SK-N-MC (cell line): Measurements from ENCODE around the gene TMPRSS6.

Experiments
- DNase-seq: peaks from one replicate; pipeline ENCODE4 v3.0.0-alpha.2; 2011; ENCODE audit warnings: low read depth, low spot score
- H3K27ac ChIP-seq: fragments of 200-600 bp; sonication (generic); 2 replicates; pipeline ENCODE4 v1.5.1; 2016; ENCODE audit warnings: mixed run types
- H3K36me3 ChIP-seq: fragments of 200-600 bp; sonication (generic); 2 replicates; pipeline ENCODE4 v1.6.1; 2017; ENCODE audit warnings: antibody characterized with exemption, low read length, mixed read lengths; ENCODE audit not compliant: insufficient read depth
- H3K4me3 ChIP-seq: fragments of 200-600 bp; sonication (generic); 2 replicates; pipeline ENCODE4 v1.5.1; 2016
- H3K9ac ChIP-seq: fragments of 200-600 bp; sonication (generic); 2 replicates; pipeline ENCODE4 v1.8.0; 2017; ENCODE audit warnings: mixed run types, mixed read lengths; ENCODE audit not compliant: insufficient read length
- H3K9me3 ChIP-seq: fragments of 200-600 bp; sonication (generic); 2 replicates; pipeline ENCODE4 v1.6.1; 2017; ENCODE audit warnings: low read depth, mild to moderate bottlenecking, antibody characterized with exemption, low read length, moderate library complexity, mixed read lengths
- EZH2 ChIP-seq: fragments of 200-600 bp; sonication (generic); IDR thresholded peaks from one replicate; pipeline ENCODE4 v1.6.1; 2017; ENCODE audit warnings: antibody characterized with exemption
- FOXP2 ChIP-seq: optimal IDR thresholded peaks from 2 replicates; pipeline ENCODE3; 2011; ENCODE audit warnings: mild to moderate bottlenecking, moderate library complexity; ENCODE audit not compliant: insufficient read depth; ENCODE audit errors: extremely low read length, control extremely low read depth
- POLR2AphosphoS5 ChIP-seq: IDR thresholded peaks from 2 replicates; pipeline ENCODE4 v1.6.1; 2012; ENCODE audit warnings: mild to moderate bottlenecking, low read depth, low read length, borderline replicate concordance

The TMPRSS6 gene

DNA sequence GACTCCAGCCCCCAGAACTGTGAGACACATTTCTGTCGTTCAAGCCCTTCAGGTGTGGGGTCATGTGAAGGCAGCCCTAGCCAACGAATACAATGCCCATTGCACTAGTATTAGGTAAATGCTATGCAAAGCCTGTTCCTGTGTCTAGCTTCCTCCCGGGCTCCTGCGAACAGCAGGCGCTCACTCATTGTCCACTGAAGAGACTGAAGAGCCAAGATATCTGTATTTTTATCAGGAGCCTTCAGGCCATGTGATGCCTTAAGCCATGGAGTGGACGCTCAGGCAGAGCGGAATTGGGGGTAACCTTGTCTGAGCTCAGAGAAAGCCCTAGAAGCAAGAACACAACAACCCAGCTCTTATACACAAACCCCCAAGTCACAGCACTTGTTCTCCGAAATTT, 4.2 kb upstream of the TMPRSS6 start:
- no peak overlapping the region for H3K27ac ChIP-seq
- no peak overlapping the region for H3K4me3 ChIP-seq
- no peak for TF ChIP-seq FOXP2
- TF ChIP-seq EZH2, result no peak
- TF ChIP-seq POLR2AphosphoS5, result no peak
- no peak for DNase-seq
- H3K9ac ChIP-seq, result no peak overlapping the region
- no peaks in the 10 kb centered on the region for H3K9me3 ChIP-seq
- H3K36me3 ChIP-seq, result no peaks in the 10 kb centered on the region

DNA sequence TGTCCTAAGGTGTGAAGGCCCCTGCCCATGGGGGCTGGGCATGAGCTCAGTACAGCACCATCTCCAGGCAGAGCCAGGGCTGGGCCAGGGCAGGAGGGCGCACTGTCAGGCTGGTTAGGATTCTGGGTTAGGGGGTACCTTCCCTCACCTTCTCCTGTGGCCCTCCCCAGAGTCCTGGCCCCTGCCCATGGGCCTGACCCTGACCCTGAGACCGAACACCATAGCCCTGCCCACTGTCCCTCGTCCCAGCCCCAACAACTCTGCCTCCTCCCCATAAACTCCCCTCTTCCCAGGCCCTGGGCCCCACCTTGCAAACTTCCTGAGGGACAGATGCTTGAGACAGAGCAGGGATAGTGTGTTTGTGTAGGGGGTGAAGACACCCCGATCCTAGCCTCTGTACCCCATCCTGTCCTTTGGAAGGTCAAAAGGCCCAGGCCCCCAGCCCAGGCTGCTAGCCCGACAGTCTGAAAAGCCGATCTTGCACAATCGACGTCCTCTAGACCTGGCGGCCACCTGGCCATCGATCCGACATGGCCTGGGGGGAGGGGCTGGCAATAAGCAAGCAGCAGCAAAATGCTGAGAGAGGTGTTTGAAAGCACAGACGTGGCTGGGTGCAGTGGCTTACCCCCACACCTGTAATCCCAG, 2.7 kb upstream of the TMPRSS6 start:
- no peak overlapping the region for H3K27ac ChIP-seq
- TF ChIP-seq FOXP2 (no peak), POLR2AphosphoS5 (no peak)

GRCh38 chr22:37111156-37111717, 1.7 kb upstream of the TMPRSS6 start:
- TF ChIP-seq POLR2AphosphoS5 (no peak), FOXP2 (no peak), EZH2 (no peak)
- no peak for DNase-seq

More for the DNA sequence above, 2.7 kb upstream of the TMPRSS6 start:
- H3K9ac ChIP-seq, result no peak overlapping the region
- DNase-seq, result no peak
- H3K9me3 ChIP-seq, result no peaks in the 10 kb centered on the region
- H3K36me3 ChIP-seq, result no peaks in the 10 kb centered on the region
- no peak overlapping the region for H3K4me3 ChIP-seq

DNA sequence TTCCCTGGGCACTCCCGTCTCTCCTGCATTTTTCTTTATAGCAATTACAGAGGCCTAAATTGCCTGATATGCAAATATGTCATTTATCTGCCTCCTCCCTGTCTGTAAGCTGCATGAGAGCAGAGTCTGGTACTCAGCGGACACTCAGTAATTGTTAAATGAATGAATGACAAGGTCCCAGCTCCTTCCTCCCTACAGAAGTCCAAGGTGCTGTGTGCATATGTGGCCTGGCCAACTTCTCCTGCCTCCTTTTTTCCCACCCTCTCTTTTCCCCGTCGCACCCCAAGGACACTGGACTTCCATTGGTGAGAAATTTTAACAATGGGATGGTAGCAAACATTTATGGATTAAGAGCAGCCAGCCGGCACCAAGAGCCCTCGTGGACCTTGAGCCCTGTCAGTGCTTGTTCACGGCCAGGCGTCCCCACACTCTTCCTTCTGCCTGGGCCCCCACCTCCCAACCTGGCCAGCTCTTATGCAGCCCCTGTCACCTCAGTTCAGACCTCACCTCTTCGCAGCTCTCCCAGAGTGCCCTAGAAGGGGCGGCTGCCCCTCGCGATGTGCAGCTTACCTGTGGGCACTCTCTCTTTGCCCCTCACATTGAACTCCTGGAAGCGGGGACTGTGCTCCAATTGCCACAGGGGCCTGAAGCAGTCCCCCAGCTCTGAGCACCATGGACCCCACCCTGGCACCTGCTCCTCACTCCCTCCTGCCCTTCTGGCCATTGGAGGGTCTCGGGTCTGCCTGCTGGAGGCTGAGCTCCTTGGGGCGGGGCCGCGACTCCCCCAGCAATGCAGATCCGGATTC, 1.5 kb downstream of the TMPRSS6 start:
- H3K9ac ChIP-seq, result no peak overlapping the region

More at GRCh38 chr22:37111156-37111717, 1.7 kb upstream of the TMPRSS6 start:
- H3K9ac ChIP-seq, result no peak overlapping the region
- H3K36me3 ChIP-seq, result no peaks in the 10 kb centered on the region
- H3K27ac ChIP-seq, result no peak overlapping the region
- H3K4me3 ChIP-seq, result no peak overlapping the region
- H3K9me3 ChIP-seq, result no peaks in the 10 kb centered on the region

DNA sequence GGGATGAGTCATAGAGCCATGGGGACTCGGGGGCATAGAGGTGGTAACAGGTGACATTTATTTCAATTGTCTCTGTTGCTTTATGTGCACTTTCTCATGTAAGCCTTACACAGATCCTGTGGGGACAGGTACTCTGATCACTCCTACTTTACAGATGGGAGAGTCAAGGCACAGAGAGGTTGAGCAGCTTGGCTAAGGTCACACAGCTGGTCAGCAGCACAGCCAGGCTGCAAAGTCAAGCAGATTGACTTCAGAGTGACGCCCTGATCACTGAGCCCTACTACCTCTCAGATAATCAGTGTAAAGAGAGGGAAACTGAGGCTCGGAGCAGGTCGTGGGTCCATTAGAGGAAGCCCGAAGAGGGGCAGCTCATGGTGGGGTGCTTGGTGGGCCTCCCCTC, 3.5 kb downstream of the TMPRSS6 start:
- Histone ChIP-seq H3K9me3 (no peaks in the 10 kb centered on the region), H3K36me3 (no peaks in the 10 kb centered on the region), H3K27ac (no peak overlapping the region), H3K4me3 (no peak overlapping the region), H3K9ac (no peak overlapping the region)
- no peak for DNase-seq
- TF ChIP-seq EZH2 (no peak), POLR2AphosphoS5 (no peak), FOXP2 (no peak)

More for the DNA sequence above, 1.5 kb downstream of the TMPRSS6 start:
- TF ChIP-seq POLR2AphosphoS5 (no peak), EZH2 (no peak), FOXP2 (no peak)
- H3K9me3 ChIP-seq, result no peaks in the 10 kb centered on the region
- H3K27ac ChIP-seq, result no peak overlapping the region
- no peak for DNase-seq
- no peak overlapping the region for H3K4me3 ChIP-seq
- no peaks in the 10 kb centered on the region for H3K36me3 ChIP-seq

DNA sequence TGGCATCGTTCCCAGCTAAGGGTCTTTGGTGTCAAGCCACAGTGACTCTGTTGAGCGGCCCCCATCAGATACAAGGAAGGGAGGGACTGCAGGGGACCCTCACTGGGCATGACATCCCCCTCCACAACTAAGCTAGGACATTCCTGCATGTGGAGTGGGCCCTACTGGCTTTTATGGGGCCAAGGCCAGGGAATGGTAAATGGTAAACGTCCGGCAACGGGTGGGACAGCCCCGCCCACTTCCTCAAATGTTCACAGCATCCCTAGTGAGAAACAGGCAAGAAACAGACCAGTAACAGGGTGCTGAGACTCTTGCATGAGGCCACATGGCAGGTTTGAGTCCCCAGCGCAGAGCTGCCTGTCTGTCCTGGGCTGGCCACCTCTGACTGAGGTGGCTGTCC, 4.4 kb downstream of the TMPRSS6 start:
- H3K27ac ChIP-seq, result no peak overlapping the region
- DNase-seq, result no peak
- H3K4me3 ChIP-seq, result no peak overlapping the region
- H3K36me3 ChIP-seq, result no peaks in the 10 kb centered on the region
- TF ChIP-seq EZH2 (no peak), FOXP2 (no peak), POLR2AphosphoS5 (no peak)
- H3K9me3 ChIP-seq, result no peaks in the 10 kb centered on the region
- H3K9ac ChIP-seq, result no peak overlapping the region

DNA sequence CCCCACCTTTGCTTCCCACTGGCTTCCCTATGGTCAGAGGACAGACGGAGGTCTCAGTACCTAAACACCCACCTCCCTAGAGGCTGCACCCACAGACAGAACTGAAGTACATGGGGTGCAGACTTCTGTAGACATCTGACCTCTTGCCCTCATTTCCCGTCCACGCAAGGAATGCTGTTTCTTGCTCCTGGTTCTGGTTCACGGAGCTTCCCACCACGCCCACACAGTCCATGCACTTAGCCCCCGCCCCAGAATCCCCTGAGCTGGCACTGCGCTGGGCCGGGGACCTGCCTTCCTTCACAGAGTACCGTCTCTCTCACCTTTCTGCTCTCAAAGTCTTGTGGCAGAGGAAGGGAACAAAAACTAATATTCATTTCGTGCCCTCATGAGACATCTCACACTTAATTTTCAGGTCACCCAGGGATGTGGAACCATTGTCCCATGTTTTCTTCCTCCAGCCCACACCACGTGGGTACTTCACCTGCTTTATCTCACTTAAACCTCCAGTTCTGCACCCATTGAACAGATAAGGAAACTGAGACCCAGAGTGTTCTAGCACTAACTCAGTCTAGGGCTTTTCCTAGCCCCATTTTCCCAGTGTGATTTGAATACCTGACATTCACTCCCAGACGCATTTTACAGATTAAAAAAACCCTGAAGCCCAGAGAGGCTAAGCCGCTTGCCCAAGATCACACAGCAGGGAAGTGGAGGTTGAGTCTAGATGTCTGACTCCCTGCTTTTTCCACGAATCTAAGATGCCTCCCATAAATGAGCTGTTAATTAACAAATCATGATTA, 5.7 kb downstream of the TMPRSS6 start:
- no peak overlapping the region for H3K4me3 ChIP-seq
- TF ChIP-seq FOXP2 (no peak), POLR2AphosphoS5 (no peak), EZH2 (no peak)
- H3K36me3 ChIP-seq, result no peaks in the 10 kb centered on the region
- no peak for DNase-seq
- H3K9me3 ChIP-seq, result no peaks in the 10 kb centered on the region
- H3K27ac ChIP-seq, result no peak overlapping the region
- no peak overlapping the region for H3K9ac ChIP-seq

DNA sequence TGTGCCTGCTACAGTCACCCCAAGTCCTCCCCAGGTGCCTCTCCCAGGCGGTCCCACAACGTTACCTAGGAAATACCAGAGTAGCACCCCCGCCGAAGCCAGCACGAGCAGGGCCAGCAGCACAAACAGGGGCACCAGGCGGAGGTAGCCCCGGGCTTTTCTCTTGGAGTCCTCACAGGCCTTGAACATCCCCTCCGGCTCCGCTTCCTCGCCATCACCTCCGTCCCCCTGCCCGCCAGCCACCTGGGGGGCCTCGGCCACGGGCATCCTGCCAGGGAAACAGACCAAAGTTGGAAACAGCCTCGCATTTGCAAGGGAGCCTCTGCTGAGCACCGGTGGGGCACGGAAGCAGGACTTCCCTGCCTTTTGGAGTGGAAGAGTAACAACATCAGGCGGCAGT, 6.4 kb downstream of the TMPRSS6 start:
- Histone ChIP-seq H3K9ac (no peak overlapping the region), H3K9me3 (no peaks in the 10 kb centered on the region), H3K4me3 (no peak overlapping the region), H3K36me3 (no peaks in the 10 kb centered on the region), H3K27ac (no peak overlapping the region)
- no peak for DNase-seq
- no peak for TF ChIP-seq FOXP2
- no peak for TF ChIP-seq POLR2AphosphoS5
- no peak for TF ChIP-seq EZH2
